Ishikawa (cell line): ENCODE data around the gene MEP1A.

Experiments
- CEBPB ChIP-seq: IDR thresholded peaks from 2 replicates; pipeline ENCODE4 v1.6.1; 2012
- CREB1 ChIP-seq: IDR thresholded peaks from 2 replicates; pipeline ENCODE4 v1.6.1; 2012; ENCODE audit warnings: low read depth
- EGR1 ChIP-seq: IDR thresholded peaks from 2 replicates; pipeline ENCODE4 v1.6.1; 2012
- EP300 ChIP-seq: IDR thresholded peaks from 2 replicates; pipeline ENCODE4 v1.6.1; 2012; ENCODE audit warnings: borderline replicate concordance
- FOXM1 ChIP-seq: IDR thresholded peaks from 2 replicates; pipeline ENCODE4 v1.6.1; 2012; ENCODE audit warnings: low read depth, borderline replicate concordance
- NFIC ChIP-seq: IDR thresholded peaks from 2 replicates; pipeline ENCODE4 v1.6.1; 2012
- RAD21 ChIP-seq: IDR thresholded peaks from 2 replicates; pipeline ENCODE4 v1.6.1; 2012; ENCODE audit warnings: low read depth
- TCF12 ChIP-seq: IDR thresholded peaks from 2 replicates; pipeline ENCODE4 v1.6.1; 2012; ENCODE audit warnings: low read depth
- TEAD4 ChIP-seq: IDR thresholded peaks from 2 replicates; pipeline ENCODE4 v1.6.1; 2012
- USF1 ChIP-seq: IDR thresholded peaks from 2 replicates; pipeline ENCODE4 v1.6.1; 2012
- YY1 ChIP-seq: IDR thresholded peaks from 2 replicates; pipeline ENCODE4 v1.6.1; 2012; ENCODE audit warnings: low read depth
- TF ChIP-seq, protein P1 (sequence below): IDR thresholded peaks from 2 replicates; pipeline ENCODE4 v1.6.1; 2012
- TF ChIP-seq, protein P2 (sequence below): IDR thresholded peaks from 2 replicates; pipeline ENCODE4 v1.6.1; 2012; ENCODE audit warnings: low read depth, mild to moderate bottlenecking

- TF ChIP-seq CEBPB, result no peak
- TF ChIP-seq, protein P1, sequence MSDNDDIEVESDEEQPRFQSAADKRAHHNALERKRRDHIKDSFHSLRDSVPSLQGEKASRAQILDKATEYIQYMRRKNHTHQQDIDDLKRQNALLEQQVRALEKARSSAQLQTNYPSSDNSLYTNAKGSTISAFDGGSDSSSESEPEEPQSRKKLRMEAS, result no peak
- no peak for TF ChIP-seq EGR1
- no peak for TF ChIP-seq RAD21
- TF ChIP-seq, protein P2, sequence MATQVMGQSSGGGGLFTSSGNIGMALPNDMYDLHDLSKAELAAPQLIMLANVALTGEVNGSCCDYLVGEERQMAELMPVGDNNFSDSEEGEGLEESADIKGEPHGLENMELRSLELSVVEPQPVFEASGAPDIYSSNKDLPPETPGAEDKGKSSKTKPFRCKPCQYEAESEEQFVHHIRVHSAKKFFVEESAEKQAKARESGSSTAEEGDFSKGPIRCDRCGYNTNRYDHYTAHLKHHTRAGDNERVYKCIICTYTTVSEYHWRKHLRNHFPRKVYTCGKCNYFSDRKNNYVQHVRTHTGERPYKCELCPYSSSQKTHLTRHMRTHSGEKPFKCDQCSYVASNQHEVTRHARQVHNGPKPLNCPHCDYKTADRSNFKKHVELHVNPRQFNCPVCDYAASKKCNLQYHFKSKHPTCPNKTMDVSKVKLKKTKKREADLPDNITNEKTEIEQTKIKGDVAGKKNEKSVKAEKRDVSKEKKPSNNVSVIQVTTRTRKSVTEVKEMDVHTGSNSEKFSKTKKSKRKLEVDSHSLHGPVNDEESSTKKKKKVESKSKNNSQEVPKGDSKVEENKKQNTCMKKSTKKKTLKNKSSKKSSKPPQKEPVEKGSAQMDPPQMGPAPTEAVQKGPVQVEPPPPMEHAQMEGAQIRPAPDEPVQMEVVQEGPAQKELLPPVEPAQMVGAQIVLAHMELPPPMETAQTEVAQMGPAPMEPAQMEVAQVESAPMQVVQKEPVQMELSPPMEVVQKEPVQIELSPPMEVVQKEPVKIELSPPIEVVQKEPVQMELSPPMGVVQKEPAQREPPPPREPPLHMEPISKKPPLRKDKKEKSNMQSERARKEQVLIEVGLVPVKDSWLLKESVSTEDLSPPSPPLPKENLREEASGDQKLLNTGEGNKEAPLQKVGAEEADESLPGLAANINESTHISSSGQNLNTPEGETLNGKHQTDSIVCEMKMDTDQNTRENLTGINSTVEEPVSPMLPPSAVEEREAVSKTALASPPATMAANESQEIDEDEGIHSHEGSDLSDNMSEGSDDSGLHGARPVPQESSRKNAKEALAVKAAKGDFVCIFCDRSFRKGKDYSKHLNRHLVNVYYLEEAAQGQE, result no peak
- no peak for TF ChIP-seq CREB1
- no peak for TF ChIP-seq FOXM1
- no peak for TF ChIP-seq YY1
- no peak for TF ChIP-seq EP300
- no peak for TF ChIP-seq TCF12
- no peak for TF ChIP-seq NFIC
- no peak for TF ChIP-seq TEAD4
- no peak for TF ChIP-seq USF1
Measured at GRCh38 chr6:46888578-46888977, 95.4 kb downstream of the MEP1A start.
